Heart left ventricle (tissue), 16 donors: ENCODE results near the gene GCSH. TPM values are rescaled to one million over a fixed set of nuclear protein-coding genes. Genes with fewer than 3 reads are reported as not detected.

Experiments used
- ATAC-seq, 4 donors: fragments of 200-7000 bp; cut with Tn5 transposase; one replicate each; pipeline ENCODE4 v1.9.1; 2020 to 2022; ENCODE audit warnings: moderate library complexity in 4 of 4, mild to moderate bottlenecking in 3 of 4, moderate number of reproducible peaks in 1 of 4
- DNase-seq, 5 donors: peaks; one replicate each; pipeline ENCODE4 v3.0.0-alpha.2; 2020
- H3K27ac ChIP-seq, 12 donors: fragments of 200-600 bp; sonication (generic) in 4 of 12; one replicate each; pipeline versions ENCODE4 v1.5.0 to v1.8.0; 2016 to 2022; ENCODE audit warnings: mild to moderate bottlenecking in 2 of 12
- H3K27me3 ChIP-seq, 9 donors: fragments of 200-600 bp; sonication (generic) in 2 of 9; one replicate each; pipeline versions ENCODE4 v1.5.1 to v1.8.0; 2016 to 2022; ENCODE audit warnings: mild to moderate bottlenecking in 3 of 9
- H3K36me3 ChIP-seq, 9 donors: fragments of 200-600 bp; sonication (generic) in 2 of 9; one replicate each; pipeline versions ENCODE4 v1.5.0 to v1.8.0; 2018 to 2022; ENCODE audit warnings: mild to moderate bottlenecking in 2 of 9
- H3K4me1 ChIP-seq, 12 donors: fragments of 200-600 bp; sonication (generic) in 4 of 12; one replicate each; pipeline versions ENCODE4 v1.5.0 to v1.8.0; 2016 to 2022; ENCODE audit warnings: mild to moderate bottlenecking in 3 of 12
- H3K4me3 ChIP-seq, 12 donors: fragments of 200-600 bp; sonication (generic) in 4 of 12; one replicate each; pipeline versions ENCODE4 v1.5.0 to v1.8.0; 2017 to 2022; ENCODE audit warnings: mild to moderate bottlenecking in 9 of 12, moderate library complexity in 4 of 12
- H3K9me3 ChIP-seq, 12 donors: fragments of 200-600 bp; sonication (generic) in 4 of 12; one replicate each; pipeline versions ENCODE4 v1.5.0 to v1.8.0; 2016 to 2022; ENCODE audit warnings: mild to moderate bottlenecking in 1 of 12
- POLR2A ChIP-seq, 2 donors: fragments of 450-650 bp; IDR thresholded peaks; one replicate each; pipeline ENCODE4 v1.6.1; 2017; ENCODE audit warnings: antibody characterized with exemption in 2 of 2, mild to moderate bottlenecking in 2 of 2, moderate library complexity in 2 of 2
- whole genome bisulfite sequencing, 4 donors: extraction: QIAGEN DNeasy Blood & Tissue Kit in 2 of 4; methylation state at CpG; one replicate each; pipeline versions ENCODE4 v1.1.5 to v1.1.7; 2013 to 2018; 5-methylcytosine and 5-hydroxymethylcytosine counted together
- intact Hi-C, 10 donors: fragments of 100-400 bp; cut with DNase I; formaldehyde crosslinking; loops; one replicate each; pipeline versions ENCODE4 v1.11.1 to v1.14.2; 2022
- polyA plus RNA-seq, 2 donors: library from polyadenylated mRNA; stranded (reverse); fragments of 200-250 nt; gene quantifications; one replicate each; pipeline ENCODE4 v1.2.3, GENCODE V29; 2013
- total RNA-seq, 9 donors: library from RNA; depleted of rRNA in 2 of 9; stranded (reverse); fragments of >200 nt in 2 of 9; fragmentation: NEBNext Ultra II Directional in 3 of 9; extraction: Animal tissue kit (Norgen Biotek cat#: 25700) in 3 of 9; gene quantifications; one replicate each; pipeline versions ENCODE4 v1.1.0 to v1.2.4, GENCODE V29; 2016 to 2023
- TF ChIP-seq, protein P1 (sequence below), 12 donors: fragments of 200-600 bp; sonication (generic) in 4 of 12; IDR thresholded peaks; one replicate each; pipeline versions ENCODE4 v1.5.0 to v1.8.0; 2018 to 2022; ENCODE audit warnings: antibody characterized with exemption in 12 of 12, mild to moderate bottlenecking in 5 of 12
- donor health status: ischemic (EF 13 %, LVEDD 7.1; RV severe dilation, severe dysfunction).
- donor health status: healthy with polysubstance abuse.
- donor health status: DM: no; HTN: yes; CAD: no.
- donor health status: DM: no; HTN: no; CAD: no.
- donor health status: ischemic (EF 25% LVEDD 6.9; RV normal size, moderate dysfunction).
- donor health status: ischemic (EF 25% LVEDD 5.7; RV mildly dilated, moderate dysfunction).
- donor health status: healthy.
- donor health status: DM: yes; HTN: yes; CAD: no.
- donor health status: ischemic (EF 35%, LVEDD 5.7; RV mildly dilated, moderate dysfunction).
- donor health status: nonischemic (EF 11% LVEDD 7.7; RV severe dilation, severe dysfunction).
- donor health status: DM: yes; HTN: yes; CAD: no.
- donor health status: PGD.
- donor health status: ischemic (EF 29% LVEDD 5.4; RV normal size, mild dysfunction).
- donor health status: nonischemic (EF 23%, LVEDD 6.1; RV moderate dilation, normal function).

Gene GCSH
- total and polyA plus RNA-seq, 11 donors = 22.3 to 51.2 (median 40.1) TPM

- intact Hi-C loops = loop anchor here (1.0 to 10.0 kb wide), 10 partner anchors 27 to 702 kb away; partner anchors contain the start of genes C16orf46 (in 7 of the 10), GCSH (in 2 of the 10), CENPN (in 1 of the 10) and GAN (in 1 of the 10)
- Histone ChIP-seq H3K27ac (peak within 1 kb of the TSS; percentile 46 to 85 (median 82)), H3K27me3 (no peaks in the 10 kb centered on the region), H3K9me3 (no peaks in the 10 kb centered on the region), H3K4me3 (peak within 1 kb of the TSS; percentile 68 to 92 (median 80)), H3K36me3 (peaks cover 0 to 18% (median 0%) of the 10 kb centered on the region in 9 donors), H3K4me1 (peaks cover 0 to 37% (median 24%) of the 10 kb centered on the region in 12 donors)
- peak; percentile 85 to 93 (median 89) for DNase-seq
- 5 to 15% (median 6%) methylated on average over 22 to 54 of the region's 54 CpGs for WGBS, 4 donors
- TF ChIP-seq, protein P1, sequence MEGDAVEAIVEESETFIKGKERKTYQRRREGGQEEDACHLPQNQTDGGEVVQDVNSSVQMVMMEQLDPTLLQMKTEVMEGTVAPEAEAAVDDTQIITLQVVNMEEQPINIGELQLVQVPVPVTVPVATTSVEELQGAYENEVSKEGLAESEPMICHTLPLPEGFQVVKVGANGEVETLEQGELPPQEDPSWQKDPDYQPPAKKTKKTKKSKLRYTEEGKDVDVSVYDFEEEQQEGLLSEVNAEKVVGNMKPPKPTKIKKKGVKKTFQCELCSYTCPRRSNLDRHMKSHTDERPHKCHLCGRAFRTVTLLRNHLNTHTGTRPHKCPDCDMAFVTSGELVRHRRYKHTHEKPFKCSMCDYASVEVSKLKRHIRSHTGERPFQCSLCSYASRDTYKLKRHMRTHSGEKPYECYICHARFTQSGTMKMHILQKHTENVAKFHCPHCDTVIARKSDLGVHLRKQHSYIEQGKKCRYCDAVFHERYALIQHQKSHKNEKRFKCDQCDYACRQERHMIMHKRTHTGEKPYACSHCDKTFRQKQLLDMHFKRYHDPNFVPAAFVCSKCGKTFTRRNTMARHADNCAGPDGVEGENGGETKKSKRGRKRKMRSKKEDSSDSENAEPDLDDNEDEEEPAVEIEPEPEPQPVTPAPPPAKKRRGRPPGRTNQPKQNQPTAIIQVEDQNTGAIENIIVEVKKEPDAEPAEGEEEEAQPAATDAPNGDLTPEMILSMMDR (IDR thresholded peaks at IDR 0.05) = peak; percentile 83 to 99 (median 96)
- TF ChIP-seq POLR2A (IDR thresholded peaks at IDR 0.05) = peak in 1 of 2 donors; percentile 21
- ATAC-seq = peak; percentile 74 to 96 (median 93)
Observed at GRCh38 chr16:81035398-81035974, 60.7 kb downstream of the GCSH start, which contains the start of gene ATMIN. Gene ATMIN, plus strand, starts transcription at chr16:81035842. Its CDS starts 29 bp downstream, at chr16:81035871.

Other genes starting within 250 kb of the GCSH start
- gene CMC2, start 89.5 kb downstream of the GCSH start, total RNA-seq = 100 to 1,000 TPM in 8 of 9 donors, 10 to 100 TPM in 1; 89.0 to 182 (median 132) TPM
- 100 to 1,000 TPM; 196 to 377 TPM for gene CMC2, start 89.5 kb downstream of the GCSH start, polyA plus RNA-seq
- gene CENPN, start 89.2 kb downstream of the GCSH start, total RNA-seq = 10 to 100 TPM in 6 of 9 donors, 1 to 10 TPM in 3; 7.0 to 14.8 (median 10.3) TPM
- 10 to 100 TPM in 1 of 2 donors, 1 to 10 TPM in 1; 1.9 to 11.9 TPM for gene CENPN, start 89.2 kb downstream of the GCSH start, polyA plus RNA-seq
- 10 to 100 TPM; 22.3 to 36.0 (median 28.5) TPM for gene ATMIN, start 60.6 kb downstream of the GCSH start, total RNA-seq
- 10 to 100 TPM in 1 of 2 donors, 1 to 10 TPM in 1; 6.4 to 27.3 TPM for gene ATMIN, start 60.6 kb downstream of the GCSH start, polyA plus RNA-seq
- gene C16orf46, start 19.2 kb downstream of the GCSH start, total RNA-seq = 1 to 10 TPM in 2 of 9 donors, under 1 TPM in 4, not detected in 3; 0.34 to 1.4 (median 0.63) TPM
- gene C16orf46, start 19.2 kb downstream of the GCSH start, polyA plus RNA-seq = 1 to 10 TPM; 1.0 to 1.7 TPM
- under 1 TPM in 2 of 9 donors, not detected in 7; 0.70 to 0.75 TPM for gene BCO1, start 142.3 kb upstream of the GCSH start, total RNA-seq
- not detected for gene BCO1, start 142.3 kb upstream of the GCSH start, polyA plus RNA-seq
- 10 to 100 TPM in 7 of 9 donors, 1 to 10 TPM in 2; 8.7 to 17.7 (median 13.1) TPM for gene GAN, start 218.6 kb upstream of the GCSH start, total RNA-seq
- 1 to 10 TPM; 1.6 to 2.2 TPM for gene GAN, start 218.6 kb upstream of the GCSH start, polyA plus RNA-seq